GM21825 (cell line): ENCODE results near the gene ADGRB2.

Experiments used
- ATAC-seq: cut with Tn5 transposase; IDR thresholded peaks from one replicate; pipeline ENCODE4 v1.9.1; 2021; ENCODE audit warnings: mild to moderate bottlenecking, moderate library complexity; ENCODE audit not compliant: unreplicated experiment

The ADGRB2 gene

DNA sequence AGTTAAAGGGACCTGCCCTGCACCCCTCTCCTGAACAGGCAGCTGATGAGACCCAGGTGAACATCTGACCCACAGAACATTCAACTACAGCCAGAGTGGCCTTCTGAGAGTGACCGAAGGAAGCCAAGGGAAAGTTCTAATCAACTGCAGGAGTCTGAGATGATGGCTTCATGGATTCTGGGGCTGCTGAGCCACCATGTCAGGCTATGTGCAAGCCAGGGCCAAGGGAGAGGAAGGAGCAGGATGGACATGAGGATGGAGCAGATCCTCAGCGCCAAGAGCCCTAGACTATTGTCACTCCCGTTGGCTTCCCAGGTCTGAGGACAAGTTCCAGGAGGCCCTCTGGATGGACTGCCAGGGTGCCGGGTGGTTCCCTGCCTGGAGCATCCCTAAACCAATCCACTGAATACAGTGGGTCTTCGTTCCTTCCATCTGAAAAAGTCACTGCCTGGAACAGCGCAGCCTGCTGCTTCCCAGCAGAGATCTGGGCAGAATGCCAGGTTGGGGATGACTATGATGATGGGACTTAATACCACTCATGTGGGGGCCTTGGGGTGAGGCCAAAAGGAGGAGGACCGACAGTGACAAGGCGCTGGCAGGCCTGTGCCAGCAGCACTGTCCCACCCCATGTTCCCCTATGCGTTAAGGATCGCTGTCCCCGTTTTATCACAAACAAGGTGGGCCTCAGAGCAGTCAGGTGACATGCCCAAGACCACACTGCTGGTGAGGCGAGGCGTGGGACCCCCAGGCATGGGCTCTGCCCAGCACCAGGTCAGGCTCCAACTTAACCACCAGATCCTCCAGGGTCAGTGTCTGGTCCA lies 31.9 kb upstream of the ADGRB2 start:
- ATAC-seq, result no peak

DNA sequence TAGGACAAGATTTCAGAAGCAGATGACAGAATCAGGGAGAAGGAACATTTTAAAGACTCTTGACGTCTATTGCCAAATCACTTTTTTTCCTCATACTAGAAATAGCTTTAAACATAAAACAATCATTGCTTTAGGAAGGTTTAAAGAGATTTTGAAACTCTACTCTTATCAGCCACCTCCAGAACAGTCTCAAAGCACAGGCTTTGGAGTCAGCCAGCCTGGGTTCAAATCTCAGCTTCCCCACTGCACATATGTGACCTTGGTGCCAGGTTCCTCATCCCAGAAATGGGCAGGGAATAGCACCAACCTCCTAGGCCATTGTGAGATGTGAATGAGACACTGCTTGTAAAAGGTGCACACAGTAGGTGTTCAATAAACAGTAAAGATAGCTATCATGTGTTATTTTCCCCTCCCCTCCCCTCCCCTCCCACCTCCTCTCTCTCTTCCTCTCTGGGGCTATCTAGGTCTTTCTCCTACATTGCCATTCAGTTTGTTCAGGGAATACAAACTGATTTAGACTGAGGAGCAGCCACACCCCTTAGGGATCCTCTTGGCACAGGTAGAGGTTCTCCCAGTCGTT lies 31.0 kb upstream of the ADGRB2 start:
- no peak for ATAC-seq

DNA sequence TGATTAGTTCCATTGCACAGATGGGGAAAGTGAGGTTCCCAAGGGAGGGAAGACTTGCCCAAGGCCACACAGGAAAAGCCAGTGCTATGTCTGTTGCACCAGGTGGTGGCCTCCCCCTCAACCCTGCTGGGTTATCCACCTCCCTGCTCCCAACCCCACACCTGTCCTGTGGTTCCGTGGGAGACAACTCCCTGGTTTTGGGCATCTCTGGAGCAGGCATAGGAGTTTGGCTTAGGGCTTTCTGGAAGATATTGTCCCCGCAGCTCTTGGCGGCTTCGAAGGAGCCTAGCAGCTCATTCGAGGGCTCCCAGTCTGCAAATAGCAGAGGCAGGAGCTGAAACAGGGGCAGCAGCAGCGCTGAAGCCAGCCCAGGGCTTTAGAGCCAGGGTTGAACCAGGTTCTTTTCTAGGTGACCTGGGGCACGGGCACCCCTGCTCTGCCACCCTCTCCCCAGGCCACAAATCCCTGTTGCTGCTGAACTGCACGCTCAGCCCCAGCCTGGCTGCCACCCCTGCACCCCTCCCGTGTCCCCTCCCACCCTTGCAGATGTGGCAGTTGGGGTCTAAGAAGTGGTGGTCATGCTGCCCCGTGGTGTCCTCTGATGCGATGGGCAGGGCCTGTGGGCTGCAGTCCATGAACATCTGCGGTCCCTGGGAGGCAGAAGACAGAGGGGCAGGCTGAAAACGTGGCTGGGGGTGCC lies 29.6 kb upstream of the ADGRB2 start:
- ATAC-seq, result no peak

DNA sequence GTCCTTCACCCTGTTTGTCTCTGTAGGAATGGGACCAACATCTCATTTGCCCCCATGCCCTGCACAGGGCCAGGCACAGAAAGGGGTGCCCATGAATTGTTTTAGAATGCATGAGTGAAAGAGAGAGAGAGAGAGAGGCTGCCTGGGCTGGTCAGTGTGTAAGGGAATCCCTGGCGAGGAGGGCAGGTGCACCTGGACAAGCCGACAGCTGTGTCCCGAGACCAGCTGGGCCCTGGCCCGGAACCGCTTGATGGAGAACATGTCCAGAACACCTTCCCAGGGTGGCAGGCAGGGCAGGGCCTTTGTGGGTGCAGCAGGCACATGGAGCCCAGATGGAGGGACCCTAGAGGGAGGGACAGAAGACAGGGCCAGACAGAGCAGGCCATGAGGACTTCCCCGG lies 28.9 kb upstream of the ADGRB2 start:
- ATAC-seq, result no peak

DNA sequence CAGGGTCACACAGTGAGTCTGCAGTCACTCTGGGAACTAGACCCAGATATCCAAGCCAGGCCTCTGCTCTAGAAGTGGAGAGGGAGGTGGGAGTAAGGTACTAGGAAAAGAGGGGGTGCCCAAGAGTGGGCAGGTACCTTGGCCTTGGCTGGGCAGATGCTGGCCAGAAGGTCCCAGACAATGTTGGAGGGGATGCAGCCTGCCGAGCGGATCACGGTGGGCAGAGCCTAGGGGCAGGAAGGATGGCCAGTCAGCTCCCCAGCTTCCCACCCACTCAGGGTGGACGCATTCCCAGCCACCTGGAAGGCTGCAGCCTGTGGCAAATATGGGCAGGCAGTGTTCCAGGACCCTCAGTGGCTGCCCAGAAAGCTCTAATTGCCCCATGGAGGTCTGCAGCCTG lies 28.4 kb upstream of the ADGRB2 start:
- no peak for ATAC-seq

GRCh38 chr1:31792116-31792515 lies 28.0 kb upstream of the ADGRB2 start:
- ATAC-seq, result no peak

DNA sequence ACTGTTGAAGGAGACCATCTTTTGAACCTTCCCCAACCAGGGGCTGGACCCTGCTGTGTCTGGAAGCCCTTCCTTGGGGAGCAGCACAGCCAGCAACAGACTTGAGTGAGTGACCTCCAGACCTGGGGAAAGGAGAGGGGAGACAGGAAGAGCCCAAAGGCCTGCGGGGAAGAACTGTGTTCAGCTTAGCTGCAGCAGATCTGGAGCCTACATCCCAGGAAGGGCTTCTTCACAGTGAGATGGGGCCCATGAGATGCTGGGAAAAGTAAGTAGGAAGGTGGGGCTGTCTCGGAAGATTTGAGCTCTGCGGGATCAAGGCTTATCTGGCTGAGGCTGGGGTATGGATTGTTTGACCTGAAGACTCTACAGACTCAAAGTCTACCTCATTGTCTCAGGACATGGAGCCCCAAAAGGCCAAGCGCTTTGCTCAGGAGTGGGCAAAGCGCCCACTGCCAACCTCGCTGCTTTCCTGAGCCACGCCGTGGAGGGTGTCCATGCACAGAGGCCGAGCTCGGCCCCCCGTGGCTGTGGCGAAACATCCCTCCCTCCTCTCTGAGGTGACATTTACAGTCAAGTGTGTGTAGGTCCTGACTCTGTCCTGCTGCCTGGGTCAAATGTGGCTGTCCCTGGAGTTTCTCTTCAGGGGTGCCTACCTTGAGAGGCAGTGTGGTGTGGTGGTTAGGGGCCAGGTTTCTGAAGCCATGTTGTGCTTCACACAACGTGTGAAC lies 27.2 kb upstream of the ADGRB2 start:
- ATAC-seq, result no peak

- no peak for ATAC-seq
Measured at GRCh38 chr1:31790641-31791091, 26.5 kb upstream of the ADGRB2 start.

- ATAC-seq, result no peak
Measured at GRCh38 chr1:31790140-31790539, 26.0 kb upstream of the ADGRB2 start.

GRCh38 chr1:31789259-31790065 lies 25.3 kb upstream of the ADGRB2 start:
- ATAC-seq, result peak; percentile 52

GRCh38 chr1:31788825-31789256 lies 24.7 kb upstream of the ADGRB2 start:
- peak; percentile 5 for ATAC-seq

DNA sequence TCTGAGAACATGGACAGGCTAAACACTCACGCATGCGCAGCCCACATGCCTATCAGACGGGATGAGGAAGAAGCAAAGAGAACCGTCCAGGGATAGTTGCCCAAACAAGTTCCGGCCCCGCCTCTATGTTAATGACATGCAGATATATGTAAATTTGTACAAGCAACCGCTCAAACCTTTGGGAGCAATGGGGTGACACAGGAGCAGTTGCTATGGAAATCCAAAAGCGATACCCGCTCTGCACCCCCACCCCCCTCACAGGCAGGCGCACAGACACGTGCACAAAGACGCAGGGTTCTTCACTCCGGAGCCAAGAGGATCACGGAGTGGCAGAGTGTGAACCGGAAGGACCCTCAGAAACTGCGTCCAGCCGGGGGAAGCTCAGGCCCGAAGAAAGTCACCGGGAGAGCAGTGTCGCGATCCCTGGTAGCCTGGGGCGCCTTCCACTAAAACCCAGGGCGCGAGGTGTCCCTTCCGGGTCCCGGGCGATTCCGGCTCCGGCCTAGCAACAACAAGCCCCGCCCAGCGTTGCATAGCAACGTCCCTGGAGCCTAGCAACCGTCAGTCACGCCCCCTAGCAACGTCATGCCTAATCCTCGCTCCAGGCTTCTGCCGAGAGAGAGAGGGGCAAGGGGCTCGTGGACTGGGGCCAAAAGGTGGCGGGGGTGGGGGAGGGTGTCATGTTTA lies 24.1 kb upstream of the ADGRB2 start:
- ATAC-seq, result peak; percentile 61

- no peak for ATAC-seq
Measured at GRCh38 chr1:31787786-31788137, 23.6 kb upstream of the ADGRB2 start.

DNA sequence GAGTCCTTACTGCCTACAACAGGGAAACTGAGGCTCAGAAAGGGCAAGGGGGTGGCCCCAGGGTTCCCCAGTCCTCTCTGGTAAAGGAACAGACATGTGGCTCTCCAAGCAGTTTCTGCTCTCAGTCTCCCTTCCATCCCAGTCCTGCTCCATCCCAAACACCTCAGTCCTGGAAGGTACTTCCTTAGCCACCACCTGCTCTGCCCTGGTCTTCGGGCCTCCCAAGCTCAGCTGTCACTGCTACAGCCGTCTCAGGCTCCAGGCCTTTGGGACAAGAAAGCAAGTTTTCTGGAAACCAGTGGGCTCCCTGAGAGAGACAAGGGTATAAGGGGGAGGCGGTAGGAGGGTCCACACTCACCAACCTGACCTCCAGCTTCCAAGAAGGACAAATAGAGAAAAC lies 23.1 kb upstream of the ADGRB2 start:
- ATAC-seq, result no peak

- ATAC-seq, result no peak
Measured at GRCh38 chr1:31786366-31787060, 22.4 kb upstream of the ADGRB2 start.

GRCh38 chr1:31785947-31786290 lies 21.8 kb upstream of the ADGRB2 start:
- ATAC-seq, result no peak

- ATAC-seq, result no peak
Measured at GRCh38 chr1:31785020-31785946, 21.1 kb upstream of the ADGRB2 start.

GRCh38 chr1:31784356-31785019 lies 20.3 kb upstream of the ADGRB2 start:
- no peak for ATAC-seq
